Neural cell (in vitro differentiated cells): Measurements from ENCODE around the gene CEP85L. TPM values are rescaled to one million over a fixed set of nuclear protein-coding genes. Genes with fewer than 3 reads are reported as not detected.

ENCODE experiments used
- H2AFZ ChIP-seq: fragments of 200-600, 300-800 bp; sonication (generic), shearing (Covaris generic); 2 replicates; pipeline ENCODE4 v1.6.0; 2014; ENCODE audit warnings: low read depth, mild to moderate bottlenecking, antibody characterized with exemption, low read length, moderate library complexity
- H3F3A ChIP-seq: fragments of 200-600 bp; shearing (Covaris generic); 2 replicates; pipeline ENCODE4 v1.6.1; 2016; ENCODE audit warnings: mild to moderate bottlenecking, moderate library complexity, mixed read lengths, antibody characterized with exemption, low read length; ENCODE audit not compliant: insufficient read depth, poor library complexity, severe bottlenecking
- H3K27ac ChIP-seq: fragments of 200-600, 300-800 bp; sonication (generic), shearing (Covaris generic); 2 replicates; pipeline ENCODE4 v1.5.1; 2014; ENCODE audit warnings: mild to moderate bottlenecking, low read length, moderate library complexity
- H3K27me3 ChIP-seq: fragments of 300-800, 200-600 bp; sonication (generic), shearing (Covaris generic); 2 replicates; pipeline ENCODE4 v1.6.0; 2014; ENCODE audit warnings: mild to moderate bottlenecking, low read depth, low read length, moderate library complexity; ENCODE audit not compliant: insufficient read depth
- H3K36me3 ChIP-seq: fragments of 300-800, 200-600 bp; sonication (generic), shearing (Covaris generic); 2 replicates; pipeline ENCODE4 v1.5.1; 2014; ENCODE audit warnings: mild to moderate bottlenecking, antibody characterized with exemption, low read length, moderate library complexity; ENCODE audit not compliant: insufficient read depth
- H3K4me2 ChIP-seq: fragments of 300-800, 200-600 bp; sonication (generic), shearing (Covaris generic); 2 replicates; pipeline ENCODE4 v1.6.0; 2014; ENCODE audit warnings: mild to moderate bottlenecking, low read length
- H3K4me3 ChIP-seq: fragments of 300-800, 200-600 bp; sonication (generic), shearing (Covaris generic); 2 replicates; pipeline ENCODE4 v1.5.1; 2014; ENCODE audit warnings: mild to moderate bottlenecking, low read length, moderate library complexity
- H3K79me2 ChIP-seq: fragments of 200-600 bp; shearing (Covaris generic); replicated peaks from 2 replicates; pipeline ENCODE4 v1.6.0; 2014; ENCODE audit warnings: mild to moderate bottlenecking, low read length, moderate library complexity; ENCODE audit not compliant: insufficient read depth
- H3K9ac ChIP-seq: fragments of 300-800, 200-600 bp; sonication (generic), shearing (Covaris generic); 2 replicates; pipeline ENCODE4 v1.6.1; 2016; ENCODE audit warnings: mild to moderate bottlenecking, low read length, mixed read lengths
- H3K9me2 ChIP-seq: fragments of 200-600 bp; shearing (Covaris generic); 2 replicates; pipeline ENCODE4 v1.6.1; 2016; ENCODE audit warnings: mild to moderate bottlenecking, low read length, mixed read lengths; ENCODE audit not compliant: insufficient read depth
- H3K9me3 ChIP-seq: fragments of 200-600, 300-800 bp; sonication (generic), shearing (Covaris generic); 2 replicates; pipeline ENCODE4 v1.6.1; 2016; ENCODE audit warnings: mild to moderate bottlenecking, mixed run types, low read length, moderate library complexity, mixed read lengths
- H4K20me1 ChIP-seq: fragments of 200-600 bp; shearing (Covaris generic); 2 replicates; pipeline ENCODE4 v1.6.1; 2016; ENCODE audit warnings: mild to moderate bottlenecking, mixed run types; ENCODE audit not compliant: insufficient read depth
- CTCF ChIP-seq: fragments of 450-650 bp; IDR thresholded peaks from 2 replicates; pipeline ENCODE4 v1.5.1; 2014; ENCODE audit warnings: antibody characterized with exemption, mild to moderate bottlenecking, moderate library complexity; ENCODE audit not compliant: poor library complexity, severe bottlenecking
- EP300 ChIP-seq: fragments of 450-650 bp; conservative IDR thresholded peaks from 2 replicates; pipeline ENCODE4 v1.6.1; 2014; ENCODE audit warnings: antibody characterized with exemption, mild to moderate bottlenecking, moderate library complexity; ENCODE audit not compliant: poor library complexity, severe bottlenecking
- EZH2 ChIP-seq: fragments of 200-600, 300-800 bp; shearing (Covaris generic), sonication (generic); IDR thresholded peaks from 2 replicates; pipeline ENCODE4 v1.6.1; 2014; ENCODE audit warnings: antibody characterized with exemption, low read length, borderline replicate concordance, mild to moderate bottlenecking; ENCODE audit not compliant: insufficient read depth, poor library complexity, severe bottlenecking
- MXI1 ChIP-seq: fragments of 450-650 bp; conservative IDR thresholded peaks from 2 replicates; pipeline ENCODE4 v1.6.1; 2014; ENCODE audit warnings: antibody characterized with exemption, mild to moderate bottlenecking; ENCODE audit not compliant: poor library complexity, severe bottlenecking
- POLR2AphosphoS5 ChIP-seq: IDR thresholded peaks from 2 replicates; pipeline ENCODE4 v1.6.1; 2012
- RAD21 ChIP-seq: fragments of 450-650 bp; conservative IDR thresholded peaks from 2 replicates; pipeline ENCODE4 v1.6.1; 2014; ENCODE audit warnings: antibody characterized with exemption, mild to moderate bottlenecking, moderate library complexity
- REST ChIP-seq: IDR thresholded peaks from 2 replicates; pipeline ENCODE4 v1.6.1; 2012; ENCODE audit warnings: borderline replicate concordance
- SMC3 ChIP-seq: fragments of 450-650 bp; conservative IDR thresholded peaks from 2 replicates; pipeline ENCODE4 v1.6.1; 2014; ENCODE audit warnings: antibody characterized with exemption, mild to moderate bottlenecking, moderate library complexity; ENCODE audit not compliant: poor library complexity
- TAF1 ChIP-seq: IDR thresholded peaks from 2 replicates; pipeline ENCODE4 v1.6.1; 2012; ENCODE audit warnings: low read depth
- polyA plus RNA-seq: library from polyadenylated mRNA; depleted of rRNA; stranded (reverse); fragments of >200 nt; gene quantifications from 2 replicates; pipeline ENCODE4 v1.2.3, GENCODE V29; 2014

CEP85L gene
- polyA plus RNA-seq, 1 donor from 2014 or later: 17.0 TPM

GRCh38 chr6:118621799-118622470 is 29.5 kb downstream of the CEP85L start:
- Histone ChIP-seq H3K4me2 (no peak overlapping the region), H2AFZ (no peak overlapping the region), H3K79me2 (no peaks in the 10 kb centered on the region)

GRCh38 chr6:118620202-118620601 is 31.2 kb downstream of the CEP85L start:
- Histone ChIP-seq H3K79me2 (no peaks in the 10 kb centered on the region), H3K9me3 (peaks cover 5% of the 10 kb centered on the region)
- TF ChIP-seq TAF1 (no peak), CTCF (no peak), POLR2AphosphoS5 (no peak), EP300 (no peak), RAD21 (no peak), SMC3 (no peak), MXI1 (no peak)

More at GRCh38 chr6:118621799-118622470, 29.5 kb downstream of the CEP85L start:
- Histone ChIP-seq H3K9ac (no peak overlapping the region), H3K9me3 (peaks cover 5% of the 10 kb centered on the region), H3K27ac (no peak overlapping the region), H3K4me3 (no peak overlapping the region), H3K9me2 (no peaks in the 10 kb centered on the region), H3K36me3 (no peaks in the 10 kb centered on the region), H3F3A (no peaks in the 10 kb centered on the region), H3K27me3 (no peaks in the 10 kb centered on the region), H4K20me1 (no peaks in the 10 kb centered on the region)
- TF ChIP-seq MXI1: no peak
- no peak for TF ChIP-seq RAD21
- no peak for TF ChIP-seq REST
- no peak for TF ChIP-seq SMC3
- TF ChIP-seq CTCF: no peak
- TF ChIP-seq EP300: no peak
- TF ChIP-seq EZH2: no peak
- TF ChIP-seq TAF1: no peak
- no peak for TF ChIP-seq POLR2AphosphoS5

More at GRCh38 chr6:118620202-118620601, 31.2 kb downstream of the CEP85L start:
- Histone ChIP-seq H3K4me2 (no peak overlapping the region), H3K9me2 (no peaks in the 10 kb centered on the region), H3K4me3 (no peak overlapping the region), H2AFZ (no peak overlapping the region), H3F3A (no peaks in the 10 kb centered on the region), H3K9ac (no peak overlapping the region), H4K20me1 (no peaks in the 10 kb centered on the region), H3K27ac (no peak overlapping the region), H3K36me3 (no peaks in the 10 kb centered on the region), H3K27me3 (no peaks in the 10 kb centered on the region)
